Peyer's patch (tissue), 4 donors: Measurements from ENCODE around the gene BAHD1. TPM values are rescaled to one million over a fixed set of nuclear protein-coding genes. Genes with fewer than 3 reads are reported as not detected.
A peak's percentile ranks its signal among the peaks of the same experiment; 100 is the strongest.

Experiments used
- DNase-seq, 3 donors: peaks; one replicate each; pipeline ENCODE4 v3.0.0-alpha.2; 2017 to 2019
- H3K27ac ChIP-seq, 4 donors: fragments of 200-600 bp; sonication (generic); one replicate each; pipeline ENCODE4 v1.5.1; 2016 to 2019
- H3K27me3 ChIP-seq, 2 donors: fragments of 200-600 bp; sonication (generic); one replicate each; pipeline ENCODE4 v1.5.1; 2019
- H3K36me3 ChIP-seq, 3 donors: fragments of 200-600 bp; sonication (generic); one replicate each; pipeline ENCODE4 v1.5.1; 2016 to 2019
- H3K4me1 ChIP-seq, 4 donors: fragments of 200-600 bp; sonication (generic); one replicate each; pipeline ENCODE4 v1.5.1; 2016 to 2019
- H3K4me3 ChIP-seq, 4 donors: fragments of 200-600 bp; sonication (generic); 1 replicate in 3 of 4; 2 replicates in 1 of 4; pipeline ENCODE4 v1.5.1; 2016 to 2019; ENCODE audit warnings: mild to moderate bottlenecking in 1 of 4
- H3K9me3 ChIP-seq, 4 donors: fragments of 200-600 bp; sonication (generic); one replicate each; pipeline ENCODE4 v1.5.1; 2016 to 2019; ENCODE audit warnings: mild to moderate bottlenecking in 1 of 4
- CTCF ChIP-seq, 6 experiments: fragments of 450-650 bp in 4 of 6; fragments of 200-600 bp in 2 of 6; sonication (generic) in 1 of 6; IDR thresholded peaks; one replicate each; pipeline ENCODE4 v1.5.1; 2017 to 2019; ENCODE audit warnings: antibody characterized with exemption in 6 of 6, mild to moderate bottlenecking in 3 of 6, moderate library complexity in 1 of 6
- POLR2A ChIP-seq, 2 donors: fragments of 450-650 bp; IDR thresholded peaks; one replicate each; pipeline ENCODE4 v1.5.1; 2017; ENCODE audit warnings: antibody characterized with exemption in 2 of 2, mild to moderate bottlenecking in 2 of 2, moderate library complexity in 2 of 2
- total RNA-seq, 4 donors: library from RNA; depleted of rRNA; stranded (reverse); fragments of >200 nt; gene quantifications; one replicate each; pipeline ENCODE4 v1.1.0, GENCODE V29; 2016

The BAHD1 gene
- total RNA-seq, 4 donors from 2014 or later, result 8.3 to 41.0 (median 31.4) TPM

GRCh38 chr15:40463886-40464545, 23.3 kb downstream of the BAHD1 start:
- Histone ChIP-seq H3K4me3 (no peak overlapping the region), H3K9me3 (no peaks in the 10 kb centered on the region), H3K36me3 (peaks cover 0 to 76% (median 0%) of the 10 kb centered on the region in 3 donors), H3K27me3 (no peaks in the 10 kb centered on the region), H3K27ac (no peak overlapping the region), H3K4me1 (no peaks in the 10 kb centered on the region)
- no peak for TF ChIP-seq CTCF (IDR thresholded peaks at IDR 0.05)
- TF ChIP-seq POLR2A (IDR thresholded peaks at IDR 0.05), result no peak
- DNase-seq, result peak in 1 of 3 donors; percentile 36

GRCh38 chr15:40464595-40465185, 23.9 kb downstream of the BAHD1 start:
- DNase-seq, result no peak
- Histone ChIP-seq H3K27me3 (no peaks in the 10 kb centered on the region), H3K36me3 (peaks cover 0 to 69% (median 0%) of the 10 kb centered on the region in 3 donors), H3K4me1 (no peaks in the 10 kb centered on the region), H3K9me3 (no peaks in the 10 kb centered on the region), H3K4me3 (no peak overlapping the region), H3K27ac (no peak overlapping the region)
- no peak for TF ChIP-seq POLR2A (IDR thresholded peaks at IDR 0.05)
- TF ChIP-seq CTCF (IDR thresholded peaks at IDR 0.05), result no peak

- H3K9me3 ChIP-seq, result no peaks in the 10 kb centered on the region
- peaks cover 0 to 7% (median 0%) of the 10 kb centered on the region in 4 donors for H3K4me1 ChIP-seq
- H3K27ac ChIP-seq, result no peak overlapping the region
- no peaks in the 10 kb centered on the region for H3K27me3 ChIP-seq
- no peak overlapping the region for H3K4me3 ChIP-seq
- H3K36me3 ChIP-seq, result peaks cover 0 to 57% (median 0%) of the 10 kb centered on the region in 3 donors
- peak in 1 of 3 donors; percentile 28 for DNase-seq
- TF ChIP-seq CTCF (IDR thresholded peaks at IDR 0.05), result no peak
- no peak for TF ChIP-seq POLR2A (IDR thresholded peaks at IDR 0.05)
Observed at GRCh38 chr15:40465939-40466338, 25.2 kb downstream of the BAHD1 start.

- DNase-seq, result peak in 1 of 3 donors; percentile 36
- Histone ChIP-seq H3K9me3 (no peaks in the 10 kb centered on the region), H3K4me3 (no peak overlapping the region), H3K27me3 (no peaks in the 10 kb centered on the region), H3K36me3 (peaks cover 0 to 51% (median 0%) of the 10 kb centered on the region in 3 donors), H3K27ac (no peak overlapping the region), H3K4me1 (peaks cover 0 to 11% (median under 1%) of the 10 kb centered on the region in 4 donors)
- TF ChIP-seq POLR2A (IDR thresholded peaks at IDR 0.05) (no peak), CTCF (IDR thresholded peaks at IDR 0.05) (no peak)
Observed at GRCh38 chr15:40466426-40467260, 25.9 kb downstream of the BAHD1 start.

- Histone ChIP-seq H3K36me3 (peaks cover 0 to 45% (median 0%) of the 10 kb centered on the region in 3 donors), H3K27ac (no peak overlapping the region), H3K9me3 (no peaks in the 10 kb centered on the region), H3K4me3 (no peak overlapping the region), H3K27me3 (no peaks in the 10 kb centered on the region), H3K4me1 (peaks cover 0 to 17% (median 3%) of the 10 kb centered on the region in 4 donors)
- DNase-seq, result peak in 1 of 3 donors; percentile 32
- TF ChIP-seq CTCF (IDR thresholded peaks at IDR 0.05), result no peak
- no peak for TF ChIP-seq POLR2A (IDR thresholded peaks at IDR 0.05)
Observed at GRCh38 chr15:40467261-40467615, 26.5 kb downstream of the BAHD1 start.
